PC-3 (cell line): Measurements from ENCODE around the gene ELF4. TPM values are rescaled to one million over a fixed set of nuclear protein-coding genes. Genes with fewer than 3 reads are reported as not detected.

Experiments
- ATAC-seq: fragments of 200-7000 bp; cut with Tn5 transposase; 2 replicates; pipeline ENCODE4 v1.9.1; 2020; ENCODE audit warnings: mild to moderate bottlenecking, moderate library complexity
- BruUV-seq: library from RNA; stranded (reverse); fragments of 400-500 nt; replicated peaks from 2 replicates; lab custom pipeline; 2021; lab: Mats Ljungman, UMichigan
- CTCF ChIA-PET: fragments of 300-600 bp; sonication (Branson Sonifier 250); formaldehyde crosslinking; loops from one replicate; lab custom pipeline; 2022; ENCODE audit warnings: antibody characterized with exemption; lab: Charles Lee
- POLR2A ChIA-PET: fragments of 300-600 bp; sonication (Branson Sonifier 250); formaldehyde crosslinking; loops from one replicate; lab custom pipeline; 2022; ENCODE audit warnings: antibody characterized with exemption; ENCODE audit not compliant: unreplicated experiment; lab: Charles Lee
- DNase-seq: peaks from one replicate; pipeline ENCODE4 v3.0.0-alpha.2; 2015
- H2AFZ ChIP-seq: fragments of 300-600 bp; sonication (generic); 2 replicates; pipeline ENCODE4 v1.6.0; 2016; ENCODE audit warnings: antibody characterized with exemption, low read length
- H3F3A ChIP-seq: fragments of 300-600 bp; sonication (generic); one replicate; pipeline ENCODE4 v1.6.0; 2017; ENCODE audit warnings: antibody characterized with exemption, low read length, control low read depth, mild to moderate bottlenecking; ENCODE audit not compliant: unreplicated experiment
- H3K27ac ChIP-seq: fragments of 300-600 bp; sonication (generic); 2 replicates; pipeline ENCODE4 v1.5.1; 2016; ENCODE audit warnings: mild to moderate bottlenecking, low read length
- H3K27me3 ChIP-seq: fragments of 300-600 bp; sonication (generic); 2 replicates; pipeline ENCODE4 v1.6.1; 2016; ENCODE audit warnings: low read length, mixed read lengths
- H3K36me3 ChIP-seq: fragments of 300-600 bp; sonication (generic); 2 replicates; pipeline ENCODE4 v1.6.1; 2016; ENCODE audit warnings: low read depth, mixed run types, low read length, mixed read lengths
- H3K4me1 ChIP-seq: fragments of 300-600 bp; sonication (generic); 2 replicates; pipeline ENCODE4 v1.5.1; 2016; ENCODE audit warnings: low read length; ENCODE audit not compliant: insufficient read depth
- H3K4me2 ChIP-seq: fragments of 300-600 bp; sonication (generic); 2 replicates; pipeline ENCODE4 v1.6.0; 2016; ENCODE audit warnings: low read length
- H3K4me3 ChIP-seq: fragments of 300-600 bp; sonication (generic); 2 replicates; pipeline ENCODE4 v1.5.1; 2016; ENCODE audit warnings: mild to moderate bottlenecking, low read length, mixed read lengths
- H3K79me2 ChIP-seq: fragments of 300-600 bp; sonication (generic); 2 replicates; pipeline ENCODE4 v1.6.1; 2017; ENCODE audit warnings: low read length, mixed read lengths
- H3K9ac ChIP-seq: fragments of 300-600 bp; sonication (generic); 2 replicates; pipeline ENCODE4 v1.6.0; 2016; ENCODE audit warnings: mild to moderate bottlenecking, low read length
- H3K9me2 ChIP-seq: fragments of 300-600 bp; sonication (generic); replicated peaks from 2 replicates; pipeline ENCODE4 v1.6.1; 2016; ENCODE audit warnings: mixed run types, low read length, mixed read lengths
- H3K9me3 ChIP-seq: fragments of 300-600 bp; sonication (generic); 2 replicates; pipeline ENCODE4 v1.6.1; 2016; ENCODE audit warnings: low read length, mixed read lengths
- H4K20me1 ChIP-seq: fragments of 300-600 bp; sonication (generic); 2 replicates; pipeline ENCODE4 v1.6.1; 2016; ENCODE audit warnings: low read length, mixed read lengths
- CTCF ChIP-seq: fragments of 300-600 bp; sonication (generic); conservative IDR thresholded peaks from 2 replicates; pipeline ENCODE4 v1.5.1; 2017; ENCODE audit warnings: antibody characterized with exemption, low read depth, mild to moderate bottlenecking, low read length
- EZH2 ChIP-seq: fragments of 300-600 bp; sonication (generic); IDR thresholded peaks from one replicate; pipeline ENCODE4 v1.6.1; 2017; ENCODE audit warnings: antibody characterized with exemption, mild to moderate bottlenecking, low read length; ENCODE audit not compliant: unreplicated experiment
- EZH2phosphoT487 ChIP-seq: fragments of 300-600 bp; sonication (generic); IDR thresholded peaks from 2 replicates; pipeline ENCODE4 v1.6.1; 2018; ENCODE audit warnings: mild to moderate bottlenecking, antibody characterized with exemption, low read length, borderline replicate concordance
- intact Hi-C: fragments of 100-400 bp; cut with micrococcal nuclease; formaldehyde crosslinking; loops from 2 replicates; pipeline ENCODE4 v1.9.0; 2023
- total RNA-seq: library from RNA; depleted of rRNA; stranded (reverse); fragments of >200 nt; gene quantifications from 2 replicates; pipeline ENCODE4 v1.2.3, GENCODE V29; 2014

The ELF4 gene
- total RNA-seq, 1 experiment from 2014 or later = 23.4 TPM

GRCh38 chrX:130106071-130106470 lies 4.2 kb downstream of the ELF4 start:
- Histone ChIP-seq H3K9ac (no peak overlapping the region), H3K9me3 (no peaks in the 10 kb centered on the region), H4K20me1 (peaks cover 15% of the 10 kb centered on the region; the same call in 1 of the 2 replicates), H3K36me3 (no peaks in the 10 kb centered on the region), H3K9me2 (no peaks in the 10 kb centered on the region), H3K4me1 (peaks cover 13% of the 10 kb centered on the region), H3K4me3 (no peak overlapping the region), H3K4me2 (no peak overlapping the region), H3K27ac (no peak overlapping the region), H3K79me2 (peaks cover 88% of the 10 kb centered on the region), H2AFZ (no peak overlapping the region), H3F3A (no peaks in the 10 kb centered on the region), H3K27me3 (no peaks in the 10 kb centered on the region)
- no peak for DNase-seq
- no TSS peak for BruUV-seq
- TF ChIP-seq EZH2phosphoT487 = no peak
- CTCF ChIA-PET = no interaction called here
- ATAC-seq = no peak
- intact Hi-C loops = no loop called here
- POLR2A ChIA-PET = no interaction called here

GRCh38 chrX:130105244-130105643 lies 5.1 kb downstream of the ELF4 start:
- Histone ChIP-seq H3K79me2 (peaks cover 96% of the 10 kb centered on the region), H3K4me2 (no peak overlapping the region), H3K9ac (no peak overlapping the region), H3K27me3 (no peaks in the 10 kb centered on the region), H3K36me3 (no peaks in the 10 kb centered on the region), H3K4me3 (no peak overlapping the region), H4K20me1 (peaks cover 17% of the 10 kb centered on the region; the same call in 1 of the 2 replicates), H3K27ac (no peak overlapping the region), H3K4me1 (peaks cover 13% of the 10 kb centered on the region), H3K9me2 (no peaks in the 10 kb centered on the region), H3F3A (no peaks in the 10 kb centered on the region), H3K9me3 (no peaks in the 10 kb centered on the region), H2AFZ (no peak overlapping the region)
- no peak for TF ChIP-seq EZH2
- TF ChIP-seq EZH2phosphoT487 = no peak
- TF ChIP-seq CTCF = no peak
- BruUV-seq = no TSS peak
- CTCF ChIA-PET = no interaction called here
- ATAC-seq (no peak), DNase-seq (no peak)
- intact Hi-C loops = no loop called here
- POLR2A ChIA-PET = no interaction called here

GRCh38 chrX:130103605-130104004 lies 6.7 kb downstream of the ELF4 start:
- ChIA-PET CTCF (no interaction called here), POLR2A (no interaction called here)
- TF ChIP-seq CTCF (no peak), EZH2phosphoT487 (no peak), EZH2 (no peak)
- no peak overlapping the region for H3K27ac ChIP-seq
- no peaks in the 10 kb centered on the region for H3K27me3 ChIP-seq
- H3K9me2 ChIP-seq = no peaks in the 10 kb centered on the region
- no peak overlapping the region for H2AFZ ChIP-seq
- no peak overlapping the region for H3K4me2 ChIP-seq
- peaks cover 16% of the 10 kb centered on the region; the same call in 1 of the 2 replicates for H4K20me1 ChIP-seq
- H3K36me3 ChIP-seq = no peaks in the 10 kb centered on the region
- H3K4me3 ChIP-seq = no peak overlapping the region
- intact Hi-C loops = no loop called here
- no peak overlapping the region for H3K9ac ChIP-seq
- H3F3A ChIP-seq = no peaks in the 10 kb centered on the region
- peaks cover 5% of the 10 kb centered on the region; the same call in 1 of the 2 replicates for H3K4me1 ChIP-seq
- no TSS peak for BruUV-seq
- no peaks in the 10 kb centered on the region for H3K9me3 ChIP-seq
- ATAC-seq (no peak), DNase-seq (no peak)
- peaks cover 95% of the 10 kb centered on the region for H3K79me2 ChIP-seq
